Breast epithelium (tissue), 3 donors: ENCODE data around the gene HTR2A.

Source experiments
- POLR2A ChIP-seq: fragments of 450-650 bp; IDR thresholded peaks from one replicate; pipeline ENCODE4 v1.6.1; 2016; ENCODE audit warnings: antibody characterized with exemption, mild to moderate bottlenecking, moderate library complexity
- POLR2AphosphoS5 ChIP-seq, 3 donors: sonication (generic); formaldehyde crosslinking; IDR thresholded peaks; one replicate each; pipeline ENCODE4 v1.6.1; 2017; ENCODE audit warnings: antibody characterized with exemption in 3 of 3
- TF ChIP-seq, protein P1 (sequence below), 3 donors: fragments of 450-650 bp; IDR thresholded peaks; one replicate each; pipeline ENCODE4 v1.5.1; 2016 to 2017; ENCODE audit warnings: antibody characterized with exemption in 3 of 3, mild to moderate bottlenecking in 3 of 3, moderate library complexity in 3 of 3

- TF ChIP-seq, protein P1, sequence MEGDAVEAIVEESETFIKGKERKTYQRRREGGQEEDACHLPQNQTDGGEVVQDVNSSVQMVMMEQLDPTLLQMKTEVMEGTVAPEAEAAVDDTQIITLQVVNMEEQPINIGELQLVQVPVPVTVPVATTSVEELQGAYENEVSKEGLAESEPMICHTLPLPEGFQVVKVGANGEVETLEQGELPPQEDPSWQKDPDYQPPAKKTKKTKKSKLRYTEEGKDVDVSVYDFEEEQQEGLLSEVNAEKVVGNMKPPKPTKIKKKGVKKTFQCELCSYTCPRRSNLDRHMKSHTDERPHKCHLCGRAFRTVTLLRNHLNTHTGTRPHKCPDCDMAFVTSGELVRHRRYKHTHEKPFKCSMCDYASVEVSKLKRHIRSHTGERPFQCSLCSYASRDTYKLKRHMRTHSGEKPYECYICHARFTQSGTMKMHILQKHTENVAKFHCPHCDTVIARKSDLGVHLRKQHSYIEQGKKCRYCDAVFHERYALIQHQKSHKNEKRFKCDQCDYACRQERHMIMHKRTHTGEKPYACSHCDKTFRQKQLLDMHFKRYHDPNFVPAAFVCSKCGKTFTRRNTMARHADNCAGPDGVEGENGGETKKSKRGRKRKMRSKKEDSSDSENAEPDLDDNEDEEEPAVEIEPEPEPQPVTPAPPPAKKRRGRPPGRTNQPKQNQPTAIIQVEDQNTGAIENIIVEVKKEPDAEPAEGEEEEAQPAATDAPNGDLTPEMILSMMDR (IDR thresholded peaks at IDR 0.05), result no peak
- no peak for TF ChIP-seq POLR2A
- TF ChIP-seq POLR2AphosphoS5 (IDR thresholded peaks at IDR 0.05), result no peak
Observed at GRCh38 chr13:46934749-46935148, 37.9 kb upstream of the HTR2A start.
